ENCODE data around the gene NFKB2. TPM values are rescaled to one million over a fixed set of nuclear protein-coding genes. Genes with fewer than 3 reads are reported as not detected.

Gene NFKB2
- total RNA-seq, 4 donors from 2014 or later, result 12.3 to 26.0 (median 15.3) TPM

GRCh38 chr10:102396730-102397151 is 1.2 kb downstream of the NFKB2 start:
- intact Hi-C loops (cut with DNase I), result loop anchor here (5.0 kb wide), 1 partner anchor 86 kb away; no protein-coding TSS in a partner anchor

GRCh38 chr10:102397222-102398171 is 2.0 kb downstream of the NFKB2 start:
- WGBS, 2 donors, result 94 to 95% methylated on average over 14 of the region's 14 CpGs
- Histone ChIP-seq H3K4me3 (replicated peaks in 1 of 3) (no peak overlapping the region), H3K4me1 (peaks cover 12 to 27% of the 10 kb centered on the region in 2 donors), H3K36me3 (peaks cover 5 to 11% of the 10 kb centered on the region in 2 donors), H3K27ac (no peak overlapping the region), H3K27me3 (no peaks in the 10 kb centered on the region), H3K9me3 (no peaks in the 10 kb centered on the region)
- intact Hi-C loops (cut with DNase I), result loop anchor here (5.0 kb wide), 1 partner anchor 85 kb away; no protein-coding TSS in a partner anchor
- TF ChIP-seq CTCF (IDR thresholded peaks at IDR 0.05) (no peak), POLR2A (IDR thresholded peaks at IDR 0.05) (no peak)
- no peak for DNase-seq

More at GRCh38 chr10:102396730-102397151, 1.2 kb downstream of the NFKB2 start:
- Histone ChIP-seq H3K36me3 (peaks cover 5 to 6% of the 10 kb centered on the region in 2 donors), H3K27me3 (no peaks in the 10 kb centered on the region), H3K4me1 (peaks cover 12 to 27% of the 10 kb centered on the region in 2 donors), H3K27ac (no peak overlapping the region), H3K4me3 (replicated peaks in 1 of 3) (peak overlapping the region in 1 of 3 donors; percentile 69), H3K9me3 (no peaks in the 10 kb centered on the region)
- TF ChIP-seq POLR2A (IDR thresholded peaks at IDR 0.05) (no peak), CTCF (IDR thresholded peaks at IDR 0.05) (no peak)
- DNase-seq, result no peak
- WGBS, 2 donors, result 84 to 91% methylated on average over 9 to 12 of the region's 12 CpGs

- Histone ChIP-seq H3K4me3 (replicated peaks in 1 of 3) (peak overlapping the region in 1 of 3 donors; percentile 65), H3K27me3 (no peaks in the 10 kb centered on the region), H3K9me3 (no peaks in the 10 kb centered on the region), H3K27ac (peak overlapping the region in 1 of 3 donors; percentile 90), H3K36me3 (peaks cover 5 to 11% of the 10 kb centered on the region in 2 donors), H3K4me1 (peaks cover 11 to 25% of the 10 kb centered on the region in 2 donors)
- TF ChIP-seq POLR2A (IDR thresholded peaks at IDR 0.05), result no peak
- TF ChIP-seq CTCF (IDR thresholded peaks at IDR 0.05), result no peak
- 84 to 92% methylated on average over 21 of the region's 21 CpGs for whole genome bisulfite sequencing, 2 donors
- intact Hi-C loops (cut with DNase I), result loop anchor here (5.0 kb wide), 1 partner anchor 84 kb away; no protein-coding TSS in a partner anchor
- no peak for DNase-seq
Observed at GRCh38 chr10:102398172-102399020, 2.9 kb downstream of the NFKB2 start.

GRCh38 chr10:102399217-102400021 is 3.9 kb downstream of the NFKB2 start:
- intact Hi-C loops (cut with DNase I), result loop anchor here (5.0 kb wide), 2 partner anchors 83 to 172 kb away; partner anchors contain the start of gene ELOVL3
- WGBS, 2 donors, result 3 to 9% methylated on average over 14 to 16 of the region's 72 CpGs
- peak; percentile 89 to 91 for DNase-seq
- H3K27ac ChIP-seq, result peak overlapping the region; percentile 67 to 90 (median 84)
- no peaks in the 10 kb centered on the region for H3K9me3 ChIP-seq
- H3K36me3 ChIP-seq, result peaks cover 5 to 11% of the 10 kb centered on the region in 2 donors
- peaks cover 7 to 22% of the 10 kb centered on the region in 2 donors for H3K4me1 ChIP-seq
- H3K4me3 ChIP-seq (replicated peaks in 1 of 3), result peak overlapping the region in 2 of 3 donors; percentile 52 to 65
- TF ChIP-seq POLR2A (IDR thresholded peaks at IDR 0.05), result peak in 1 of 2 donors; percentile 62
- peak; percentile 74 to 98 (median 96) for TF ChIP-seq CTCF (IDR thresholded peaks at IDR 0.05)
- no peaks in the 10 kb centered on the region for H3K27me3 ChIP-seq

Data from thyroid gland (tissue), 4 donors.